NCI-H82 treated with DMSO at 0.1 percent for 48 hours (cell line): ENCODE measurements around the gene CLSTN3.

Experiments
- DNase-seq: peaks from one replicate; lab custom pipeline; 2025; ENCODE audit not compliant: unreplicated experiment; lab: John Stamatoyannopoulos, UW

The CLSTN3 gene

DNA sequence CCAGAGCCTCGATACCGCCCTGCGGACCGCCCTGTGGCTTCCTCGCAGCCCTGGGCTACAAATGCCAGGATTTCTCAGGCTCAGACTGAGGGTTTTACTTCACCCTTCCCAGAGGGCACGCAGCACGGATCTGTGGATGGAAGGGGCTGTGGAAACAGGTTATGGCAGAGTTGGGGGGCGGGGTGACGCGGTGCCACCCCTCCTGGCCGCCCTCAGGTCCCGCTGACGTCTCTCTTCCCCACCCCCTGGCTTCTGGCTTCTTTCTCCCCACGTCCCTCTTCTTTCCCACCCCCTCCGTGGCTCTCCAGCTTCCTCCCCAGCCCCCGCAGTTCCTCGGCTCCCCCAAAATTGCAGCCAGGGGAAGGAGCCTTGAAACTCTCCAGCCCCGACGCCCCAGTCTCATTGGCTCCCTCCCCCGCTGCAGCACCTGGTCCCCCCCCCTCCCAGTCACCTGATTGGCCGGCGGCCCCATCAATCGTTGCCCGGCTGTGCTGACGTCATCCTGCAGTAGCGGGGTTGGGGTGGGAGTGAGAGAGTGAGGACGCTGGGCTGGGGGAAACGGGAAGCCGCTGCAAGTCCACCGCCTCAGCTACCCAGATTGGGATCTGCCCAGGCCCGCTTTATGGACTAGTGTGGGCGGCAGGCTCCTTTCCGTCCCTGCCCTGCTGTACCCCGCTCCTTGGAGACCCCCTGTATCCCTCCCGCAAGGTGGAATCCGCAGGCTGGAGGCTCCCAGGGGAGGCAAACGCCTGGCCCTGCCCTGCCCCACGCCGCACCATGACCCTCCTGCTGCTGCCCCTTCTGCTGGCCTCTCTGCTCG, at the start of gene CLSTN3:
Gene CLSTN3, plus strand, starts transcription at position 500 of the 820 bp plus-strand sequence. Its CDS starts 278 bp downstream, at position 778.
- peak; percentile 76 for DNase-seq

- no peak for DNase-seq
These were observed 49.1 kb upstream of the CLSTN3 start for GRCh38 chr12:7081037-7081436.

DNA sequence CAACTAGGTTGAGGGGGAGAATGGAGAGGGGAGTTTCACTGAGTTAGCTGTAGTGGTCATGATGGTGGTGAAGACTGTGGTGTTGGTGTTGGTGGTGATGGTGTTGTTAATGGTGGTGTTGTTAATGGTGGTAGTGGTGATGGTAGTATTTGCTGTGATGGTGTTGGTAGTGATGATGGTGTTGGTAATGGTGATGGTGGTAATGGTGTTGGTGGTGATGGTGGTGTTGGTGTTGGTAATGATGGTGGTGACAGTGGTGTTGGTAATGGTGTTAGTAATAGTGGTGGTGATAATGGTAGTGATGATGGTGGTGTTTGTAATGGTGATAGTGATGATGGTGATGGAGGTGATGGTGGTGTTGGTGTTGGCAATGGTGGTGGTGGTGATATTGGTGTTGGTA, 47.0 kb upstream of the CLSTN3 start:
- no peak for DNase-seq

DNA sequence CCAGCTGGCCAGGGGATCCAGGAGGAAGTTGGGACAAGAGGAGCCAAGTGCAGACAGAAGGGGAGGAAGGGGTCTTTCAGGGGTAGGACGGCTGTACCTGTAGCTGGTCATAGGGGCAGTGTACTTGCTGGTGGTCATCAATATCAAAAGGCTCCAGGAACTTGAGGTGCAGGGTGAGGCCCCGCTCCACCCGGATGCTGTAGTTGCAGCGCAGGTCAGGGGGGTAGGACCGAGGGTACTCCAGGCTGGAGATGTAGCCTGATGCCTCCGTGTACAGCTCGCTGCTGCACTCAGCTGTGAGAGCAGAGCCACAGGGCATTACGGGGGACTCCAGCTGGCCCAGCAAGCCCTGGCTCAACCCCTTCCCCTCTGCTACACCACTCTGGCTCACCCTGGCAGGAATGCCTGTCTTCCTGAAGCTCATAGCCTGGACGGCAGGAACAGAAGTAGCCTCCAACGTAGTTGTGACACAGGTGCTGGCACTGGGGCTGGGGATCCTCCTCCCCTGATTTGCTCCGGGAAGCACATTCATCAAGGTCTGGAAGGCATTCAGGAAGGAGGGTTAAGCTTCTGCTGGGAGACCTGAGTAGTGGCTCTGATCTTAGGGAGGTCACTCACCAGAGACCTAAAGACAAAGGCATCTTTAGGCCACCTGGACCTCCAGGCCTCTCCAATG, 40.8 kb upstream of the CLSTN3 start:
- no peak for DNase-seq

GRCh38 chr12:7090222-7090998, 39.8 kb upstream of the CLSTN3 start:
- DNase-seq = peak; percentile 42

DNA sequence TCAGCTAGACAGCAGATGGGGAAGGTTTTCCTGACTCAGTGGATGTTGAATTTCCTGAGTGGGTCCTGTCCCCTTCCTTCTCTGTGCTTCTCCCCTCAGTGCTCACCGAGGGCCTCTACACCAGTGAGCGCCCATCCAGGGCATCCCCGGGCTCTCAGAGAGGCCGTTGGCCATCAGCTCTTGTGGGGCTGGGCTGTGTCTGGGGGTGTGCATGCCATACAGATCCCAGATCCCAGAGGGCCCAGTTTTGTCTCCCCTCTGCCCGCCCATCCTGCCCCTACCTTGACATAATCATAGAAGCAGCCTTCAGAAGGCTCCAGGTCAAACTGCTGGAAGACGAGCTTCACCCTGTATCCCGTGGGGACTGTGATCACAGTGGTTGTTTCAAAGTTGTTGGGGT, 39.0 kb upstream of the CLSTN3 start:
- no peak for DNase-seq

- DNase-seq = no peak
These were observed 38.4 kb upstream of the CLSTN3 start for GRCh38 chr12:7091660-7092228.

DNA sequence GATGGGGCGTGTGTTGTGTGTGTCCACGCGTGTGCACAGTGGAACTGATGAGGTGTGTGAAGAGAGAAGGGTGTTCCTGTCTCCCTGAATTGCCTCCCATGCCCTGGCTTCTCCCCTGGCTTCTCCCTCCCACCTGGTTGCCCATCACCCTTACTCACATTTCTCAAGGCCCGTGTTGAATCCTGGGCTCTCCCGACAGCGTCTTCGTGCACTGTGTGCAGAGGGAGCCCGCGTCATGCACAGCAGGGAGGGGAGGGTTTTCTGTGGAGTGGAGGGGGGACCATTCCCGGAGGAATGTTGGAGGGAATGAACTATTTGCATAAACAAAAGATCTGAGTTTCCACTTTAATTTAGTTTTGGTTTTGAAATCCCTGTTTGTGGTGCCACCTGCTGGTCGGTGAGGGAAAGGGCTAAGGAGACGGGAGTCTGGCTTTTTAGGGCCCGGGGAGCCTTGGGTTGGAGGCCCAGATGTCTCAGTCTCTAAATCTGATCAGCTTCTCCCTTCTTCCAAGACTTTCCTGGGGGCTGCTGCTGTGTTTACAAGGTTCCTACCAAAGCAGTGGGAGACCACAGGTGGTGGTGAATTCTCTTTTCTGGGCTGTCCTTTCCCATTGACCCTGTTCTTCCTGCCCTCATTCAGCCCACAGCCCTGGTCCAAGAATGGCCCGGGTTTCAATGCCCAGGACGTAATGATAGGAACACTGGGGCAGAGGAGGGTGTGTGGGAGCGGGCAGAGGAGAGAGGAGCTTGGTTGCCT, 37.8 kb upstream of the CLSTN3 start, which contains the start of gene C1R:
Gene C1R, minus strand, starts transcription at position 217 of the 757 bp plus-strand sequence. Its CDS starts 57 bp downstream, at position 160.
- DNase-seq = peak; percentile 49

DNA sequence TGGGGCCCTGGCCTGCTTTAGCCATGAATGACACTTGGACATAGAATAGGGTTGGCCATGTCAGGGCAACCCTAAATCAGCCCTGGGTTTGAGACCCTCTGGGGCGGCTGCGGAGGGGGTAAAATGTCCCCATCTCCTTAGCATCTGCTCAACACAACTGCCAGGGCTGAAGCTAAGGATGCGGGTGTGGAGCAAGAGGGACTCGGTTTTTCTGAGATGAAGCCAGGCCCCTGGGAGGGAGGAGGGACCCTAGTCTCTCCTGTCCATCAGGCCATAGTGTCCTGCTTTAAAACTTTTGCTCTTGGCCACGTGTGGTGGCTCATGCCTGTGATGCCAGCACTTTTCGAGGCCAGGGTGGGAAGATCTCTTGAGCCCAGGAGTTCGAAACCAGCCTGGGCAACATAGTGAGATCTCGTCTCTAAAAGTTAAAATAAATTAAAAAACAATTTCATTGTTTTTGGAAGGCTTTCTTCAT, 37.1 kb upstream of the CLSTN3 start:
- DNase-seq = no peak

GRCh38 chr12:7093486-7093885, 36.7 kb upstream of the CLSTN3 start:
- DNase-seq = no peak

- no peak for DNase-seq
These were observed 36.3 kb upstream of the CLSTN3 start for GRCh38 chr12:7093892-7094291.

DNA sequence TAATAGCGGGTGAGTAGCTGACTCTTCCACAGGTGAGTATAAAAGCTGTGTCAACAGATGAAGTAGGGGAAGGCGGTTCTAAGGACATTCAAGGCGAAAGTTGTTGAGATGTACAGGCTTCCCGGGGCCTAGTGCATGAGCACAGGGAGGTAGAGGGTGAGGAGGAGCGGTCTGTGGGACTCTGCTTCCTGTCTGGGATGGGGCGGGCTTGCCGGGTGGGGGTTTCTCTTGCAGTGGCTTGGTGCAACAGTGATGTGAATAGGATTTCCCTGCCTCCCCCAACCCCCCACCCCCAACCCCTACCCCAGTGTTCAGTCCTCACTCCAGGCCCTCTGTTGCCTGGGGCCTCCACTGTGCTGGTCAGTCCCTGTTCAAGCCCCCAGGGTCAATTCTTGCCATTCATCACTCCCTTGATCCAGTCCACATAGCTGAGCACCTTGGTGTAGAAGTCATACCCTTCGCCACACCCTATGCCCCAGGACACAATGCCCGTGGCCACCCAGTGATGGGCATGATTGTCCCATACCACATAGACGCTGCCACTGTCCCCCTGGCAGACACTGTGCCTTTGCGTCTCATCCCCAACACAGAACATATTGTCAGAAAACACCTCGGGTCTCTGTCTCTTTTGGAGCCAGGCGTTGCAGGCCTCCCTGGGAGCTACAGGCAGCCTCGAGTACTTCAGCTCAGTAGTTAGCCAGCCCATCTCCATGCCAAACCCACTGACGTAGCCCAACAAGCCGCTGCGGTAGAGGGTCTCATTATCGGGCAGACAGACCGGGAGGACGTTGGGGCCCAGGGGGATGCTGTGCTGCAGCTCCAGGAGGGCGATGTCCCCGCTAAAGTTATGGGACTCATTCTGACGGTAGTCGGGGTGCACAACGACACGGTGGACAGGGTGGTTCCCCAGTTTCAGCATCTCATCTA, 33.9 kb upstream of the CLSTN3 start:
- no peak for DNase-seq

DNA sequence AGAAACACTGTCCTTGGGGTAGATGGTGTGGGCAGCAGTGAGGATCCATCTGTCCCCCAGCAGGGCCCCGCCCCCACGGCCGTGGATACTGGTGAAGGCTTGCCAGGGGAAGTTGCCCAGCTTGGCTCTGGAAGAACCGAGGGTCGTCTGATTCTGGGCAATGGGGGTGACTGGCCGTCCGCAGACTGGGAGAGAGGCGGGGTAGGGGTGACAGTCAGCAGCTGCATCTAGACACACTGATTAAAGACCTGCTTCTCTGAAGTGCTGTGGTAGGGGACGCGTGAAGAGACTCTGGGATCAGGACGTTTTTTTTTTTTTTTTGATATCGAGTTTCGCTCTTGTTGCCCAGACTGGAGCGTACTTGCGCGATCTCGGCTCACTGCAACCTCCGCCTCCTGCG, 33.2 kb upstream of the CLSTN3 start:
- DNase-seq = no peak

- DNase-seq = no peak
These were observed 30.7 kb upstream of the CLSTN3 start for GRCh38 chr12:7099290-7099996.

DNA sequence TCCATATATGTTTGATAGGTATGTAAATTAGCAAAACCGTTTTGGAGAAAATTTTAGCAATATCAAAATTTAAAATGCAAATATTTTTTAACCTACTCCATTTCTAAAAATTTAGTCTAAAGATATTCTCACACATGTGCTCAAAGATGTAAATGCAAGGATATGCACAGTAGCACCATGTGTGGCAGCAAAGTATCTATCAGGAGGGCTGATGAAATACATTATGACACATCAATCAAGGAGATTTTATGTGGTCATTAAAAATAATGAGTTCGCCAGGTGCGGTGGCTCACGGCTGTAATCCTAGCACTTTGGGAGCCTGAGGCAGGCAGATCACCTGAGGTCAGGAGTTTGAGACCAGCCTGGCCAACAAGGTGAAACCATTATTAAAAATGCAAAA, 29.9 kb upstream of the CLSTN3 start:
- DNase-seq = no peak

GRCh38 chr12:7101047-7101693, 29.0 kb upstream of the CLSTN3 start:
- no peak for DNase-seq

DNA sequence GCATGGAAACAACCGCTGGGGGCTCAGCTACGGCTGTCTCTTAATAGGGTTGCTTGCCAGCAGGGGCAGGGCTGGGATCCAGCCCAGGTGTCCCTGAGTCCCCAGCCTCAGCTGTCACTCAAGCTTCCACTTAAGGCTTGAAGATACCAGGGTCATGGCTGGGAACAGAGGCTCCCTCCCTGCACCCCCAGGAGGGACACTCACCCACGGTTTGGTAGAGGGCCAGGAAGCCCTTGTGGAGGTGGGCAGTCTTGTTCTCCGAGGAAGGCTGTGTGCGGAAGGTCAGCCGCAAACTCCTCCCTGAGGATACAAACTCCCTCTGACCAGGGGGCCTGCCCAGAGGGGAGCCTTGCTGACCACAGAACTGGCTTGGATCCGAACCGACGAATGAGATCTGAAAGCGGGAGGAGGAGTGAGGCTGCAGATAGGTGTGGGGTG, 28.5 kb upstream of the CLSTN3 start:
- DNase-seq = no peak

DNA sequence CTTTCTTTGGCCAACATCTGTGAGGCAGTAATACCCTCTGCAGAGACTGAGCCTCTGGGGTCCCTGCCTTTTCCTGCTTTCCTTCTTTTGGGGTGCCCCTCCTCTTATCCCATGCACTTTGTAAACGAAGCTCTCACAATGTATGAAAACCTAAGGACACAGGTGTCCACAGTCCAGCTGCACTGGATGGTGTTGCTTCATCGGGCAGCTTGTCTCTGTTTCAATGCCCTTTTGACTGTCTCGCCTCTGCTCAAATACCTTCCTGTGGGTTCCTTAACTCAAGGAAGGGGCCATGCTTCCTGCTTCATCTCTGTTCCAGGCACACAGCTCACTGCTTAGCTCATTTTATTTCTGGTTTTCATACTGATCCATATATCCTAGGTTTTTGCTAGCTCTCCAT, 27.6 kb upstream of the CLSTN3 start:
- no peak for DNase-seq
